ENCODE results near the gene ARHGAP30. TPM values are rescaled to one million over a fixed set of nuclear protein-coding genes. Genes with fewer than 3 reads are reported as not detected.

Gene ARHGAP30
- polyA plus RNA-seq, 1 of the 3 experiments (the other 2 are of a cell fraction) = not detected

DNA sequence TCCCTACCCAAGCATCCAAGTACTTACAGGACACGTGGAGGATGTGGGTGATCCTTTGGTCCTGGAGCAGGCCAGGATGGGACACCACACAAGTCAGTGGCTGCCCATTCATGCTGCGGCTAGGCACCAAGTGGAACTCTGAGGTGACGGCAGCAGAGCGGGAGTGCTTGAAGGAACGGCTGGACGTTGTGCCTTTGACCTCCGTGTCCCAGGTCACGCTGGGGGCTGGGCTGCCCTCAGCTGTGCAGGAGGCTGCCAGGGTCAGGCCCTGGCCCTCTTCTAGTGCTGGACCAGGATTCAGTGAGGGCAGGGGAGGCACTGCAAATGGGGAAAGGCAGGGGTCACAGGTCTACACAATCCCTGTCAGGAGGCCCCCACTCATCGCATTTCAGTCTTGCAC lies 7.7 kb upstream of the ARHGAP30 start:
- H3K79me2 ChIP-seq (ENCODE audit: insufficient read depth) = no peaks in the 10 kb centered on the region
- H3K27ac ChIP-seq (ENCODE audit: low read depth in 2 of 2, low read length in 1 of 2) = no peak overlapping the region
- 79% methylated on average over 4 of the region's 9 CpGs for WGBS (ENCODE audit: low lambda C conversion rate)
- no peaks in the 10 kb centered on the region for H3K36me3 ChIP-seq (replicated peaks in 1 of 2; ENCODE audit: control insufficient read depth in 1 of 2, insufficient read depth in 2 of 2, low read length in 1 of 2)
- ChIA-PET CTCF (interaction anchor here (1.5 to 22.7 kb wide), 2 partner anchors 8 to 19 kb away, joined by 3 to 198 read pairs; partner anchors contain the start of genes ARHGAP30 and KLHDC9), POLR2A (no interaction called here)
- no peak overlapping the region for H3K9ac ChIP-seq
- H3K27me3 ChIP-seq (ENCODE audit: insufficient read depth) = no peaks in the 10 kb centered on the region
- no peak overlapping the region for H2AFZ ChIP-seq (ENCODE audit: low read depth)
- no peak overlapping the region for H3K4me2 ChIP-seq
- no peaks in the 10 kb centered on the region for H3F3A ChIP-seq (replicated peaks; ENCODE audit: insufficient read depth)
- DNase-seq = no peak
- no peaks in the 10 kb centered on the region for H3K9me2 ChIP-seq
- no peaks in the 10 kb centered on the region for H4K20me1 ChIP-seq (ENCODE audit: insufficient read depth)
- no peaks in the 10 kb centered on the region for H3K9me3 ChIP-seq
- no peak overlapping the region for H3K4me3 ChIP-seq (ENCODE audit: low read depth in 2 of 2, low read length in 1 of 2)
- TF ChIP-seq MXI1 (IDR thresholded peaks at IDR 0.05; ENCODE audit: low read depth, low read length) = no peak
- TF ChIP-seq YY1 (IDR thresholded peaks at IDR 0.05; ENCODE audit: low read depth) = no peak
- no peaks in the 10 kb centered on the region for H3K4me1 ChIP-seq (ENCODE audit: control insufficient read depth in 1 of 2, insufficient read depth in 2 of 2, low read depth in 1 of 2, low read length in 1 of 2)

DNA sequence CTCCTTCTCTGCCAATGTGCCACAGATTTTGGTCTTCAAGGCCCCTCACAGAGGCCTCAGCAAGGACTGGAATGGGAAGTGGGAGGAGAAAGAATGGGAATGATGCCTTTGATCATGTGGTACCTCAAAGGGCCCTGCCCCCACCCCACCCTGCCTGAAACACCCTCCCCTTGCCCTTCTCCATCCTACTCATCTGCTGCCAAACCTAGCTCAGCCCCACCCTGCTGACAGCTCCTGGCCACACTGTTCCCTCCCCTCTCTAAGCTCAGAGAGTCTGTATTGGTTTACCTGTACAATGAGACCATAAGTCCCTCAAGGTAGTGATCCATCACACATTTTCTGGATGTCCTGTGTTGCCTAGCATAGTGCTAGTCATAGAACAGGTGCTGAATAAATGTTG lies 6.7 kb upstream of the ARHGAP30 start:
- Histone ChIP-seq H3K4me1 (ENCODE audit: control insufficient read depth in 1 of 2, insufficient read depth in 2 of 2, low read depth in 1 of 2, low read length in 1 of 2) (no peaks in the 10 kb centered on the region), H3K36me3 (replicated peaks in 1 of 2; ENCODE audit: control insufficient read depth in 1 of 2, insufficient read depth in 2 of 2, low read length in 1 of 2) (no peaks in the 10 kb centered on the region), H2AFZ (ENCODE audit: low read depth) (no peak overlapping the region), H3K4me2 (no peak overlapping the region), H3K27ac (ENCODE audit: low read depth in 2 of 2, low read length in 1 of 2) (no peak overlapping the region), H3K79me2 (ENCODE audit: insufficient read depth) (no peaks in the 10 kb centered on the region), H3K9me2 (no peaks in the 10 kb centered on the region), H3K9ac (no peak overlapping the region), H3K9me3 (no peaks in the 10 kb centered on the region), H4K20me1 (ENCODE audit: insufficient read depth) (no peaks in the 10 kb centered on the region), H3K4me3 (ENCODE audit: low read depth in 2 of 2, low read length in 1 of 2) (no peak overlapping the region), H3F3A (replicated peaks; ENCODE audit: insufficient read depth) (no peaks in the 10 kb centered on the region), H3K27me3 (ENCODE audit: insufficient read depth) (no peaks in the 10 kb centered on the region)
- ChIA-PET POLR2A (no interaction called here), CTCF (interaction anchor here (22.7 kb wide), 1 partner anchor 20 kb away, joined by 198 read pairs; the partner anchor contains the start of gene KLHDC9)
- TF ChIP-seq RAD21 (IDR thresholded peaks at IDR 0.05; ENCODE audit: low read length) (no peak), POLR2AphosphoS5 (IDR thresholded peaks at IDR 0.05; ENCODE audit: low read depth, low read length) (no peak), EP300 (IDR thresholded peaks at IDR 0.05; ENCODE audit: borderline replicate concordance in 1 of 2, low read depth in 1 of 2, low read length in 1 of 2) (no peak), JUND (IDR thresholded peaks at IDR 0.05) (no peak), MXI1 (IDR thresholded peaks at IDR 0.05; ENCODE audit: low read depth, low read length) (no peak), SIN3A (IDR thresholded peaks at IDR 0.05; ENCODE audit: borderline replicate concordance, low read depth, low read length) (no peak), TCF12 (IDR thresholded peaks at IDR 0.05) (no peak), TEAD4 (IDR thresholded peaks at IDR 0.05; ENCODE audit: borderline replicate concordance, insufficient read depth) (no peak), SMC3 (IDR thresholded peaks at IDR 0.05; ENCODE audit: low read depth, low read length) (no peak), RFX5 (IDR thresholded peaks at IDR 0.05; ENCODE audit: low read length) (no peak), GATA2 (CRISPR knock-in tag; IDR thresholded peaks at IDR 0.05) (no peak)
- TF ChIP-seq, protein P1, sequence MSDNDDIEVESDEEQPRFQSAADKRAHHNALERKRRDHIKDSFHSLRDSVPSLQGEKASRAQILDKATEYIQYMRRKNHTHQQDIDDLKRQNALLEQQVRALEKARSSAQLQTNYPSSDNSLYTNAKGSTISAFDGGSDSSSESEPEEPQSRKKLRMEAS (IDR thresholded peaks at IDR 0.05; ENCODE audit: low read depth) = no peak
- TF ChIP-seq, protein P2, sequence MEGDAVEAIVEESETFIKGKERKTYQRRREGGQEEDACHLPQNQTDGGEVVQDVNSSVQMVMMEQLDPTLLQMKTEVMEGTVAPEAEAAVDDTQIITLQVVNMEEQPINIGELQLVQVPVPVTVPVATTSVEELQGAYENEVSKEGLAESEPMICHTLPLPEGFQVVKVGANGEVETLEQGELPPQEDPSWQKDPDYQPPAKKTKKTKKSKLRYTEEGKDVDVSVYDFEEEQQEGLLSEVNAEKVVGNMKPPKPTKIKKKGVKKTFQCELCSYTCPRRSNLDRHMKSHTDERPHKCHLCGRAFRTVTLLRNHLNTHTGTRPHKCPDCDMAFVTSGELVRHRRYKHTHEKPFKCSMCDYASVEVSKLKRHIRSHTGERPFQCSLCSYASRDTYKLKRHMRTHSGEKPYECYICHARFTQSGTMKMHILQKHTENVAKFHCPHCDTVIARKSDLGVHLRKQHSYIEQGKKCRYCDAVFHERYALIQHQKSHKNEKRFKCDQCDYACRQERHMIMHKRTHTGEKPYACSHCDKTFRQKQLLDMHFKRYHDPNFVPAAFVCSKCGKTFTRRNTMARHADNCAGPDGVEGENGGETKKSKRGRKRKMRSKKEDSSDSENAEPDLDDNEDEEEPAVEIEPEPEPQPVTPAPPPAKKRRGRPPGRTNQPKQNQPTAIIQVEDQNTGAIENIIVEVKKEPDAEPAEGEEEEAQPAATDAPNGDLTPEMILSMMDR (IDR thresholded peaks at IDR 0.05) = no peak
- TF ChIP-seq, protein P3, sequence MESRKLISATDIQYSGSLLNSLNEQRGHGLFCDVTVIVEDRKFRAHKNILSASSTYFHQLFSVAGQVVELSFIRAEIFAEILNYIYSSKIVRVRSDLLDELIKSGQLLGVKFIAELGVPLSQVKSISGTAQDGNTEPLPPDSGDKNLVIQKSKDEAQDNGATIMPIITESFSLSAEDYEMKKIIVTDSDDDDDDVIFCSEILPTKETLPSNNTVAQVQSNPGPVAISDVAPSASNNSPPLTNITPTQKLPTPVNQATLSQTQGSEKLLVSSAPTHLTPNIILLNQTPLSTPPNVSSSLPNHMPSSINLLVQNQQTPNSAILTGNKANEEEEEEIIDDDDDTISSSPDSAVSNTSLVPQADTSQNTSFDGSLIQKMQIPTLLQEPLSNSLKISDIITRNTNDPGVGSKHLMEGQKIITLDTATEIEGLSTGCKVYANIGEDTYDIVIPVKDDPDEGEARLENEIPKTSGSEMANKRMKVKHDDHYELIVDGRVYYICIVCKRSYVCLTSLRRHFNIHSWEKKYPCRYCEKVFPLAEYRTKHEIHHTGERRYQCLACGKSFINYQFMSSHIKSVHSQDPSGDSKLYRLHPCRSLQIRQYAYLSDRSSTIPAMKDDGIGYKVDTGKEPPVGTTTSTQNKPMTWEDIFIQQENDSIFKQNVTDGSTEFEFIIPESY (IDR thresholded peaks at IDR 0.05; ENCODE audit: borderline replicate concordance, low read depth) = no peak
- TF ChIP-seq, protein P4, sequence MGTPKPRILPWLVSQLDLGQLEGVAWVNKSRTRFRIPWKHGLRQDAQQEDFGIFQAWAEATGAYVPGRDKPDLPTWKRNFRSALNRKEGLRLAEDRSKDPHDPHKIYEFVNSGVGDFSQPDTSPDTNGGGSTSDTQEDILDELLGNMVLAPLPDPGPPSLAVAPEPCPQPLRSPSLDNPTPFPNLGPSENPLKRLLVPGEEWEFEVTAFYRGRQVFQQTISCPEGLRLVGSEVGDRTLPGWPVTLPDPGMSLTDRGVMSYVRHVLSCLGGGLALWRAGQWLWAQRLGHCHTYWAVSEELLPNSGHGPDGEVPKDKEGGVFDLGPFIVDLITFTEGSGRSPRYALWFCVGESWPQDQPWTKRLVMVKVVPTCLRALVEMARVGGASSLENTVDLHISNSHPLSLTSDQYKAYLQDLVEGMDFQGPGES (IDR thresholded peaks at IDR 0.05; ENCODE audit: low read depth, low read length) = no peak
- DNase-seq = no peak

Data from SK-N-SH (cell line).